Naive thymus-derived CD8-positive, alpha-beta T cell (primary cell): ENCODE measurements around the gene FRMD3. TPM values are rescaled to one million over a fixed set of nuclear protein-coding genes. Genes with fewer than 3 reads are reported as not detected.

Experiments used
- ATAC-seq, 2 donors: fragments of 150-1000 bp; cut with Tn5 transposase in 1 of 2; sonication (Bioruptor Pico), chemical (Tn5 transposase) in 1 of 2; 1 replicate in 1 of 2; 2 replicates in 1 of 2; pipeline ENCODE4 v1.10.0; 2021; ENCODE audit warnings: mild to moderate bottlenecking in 2 of 2, moderate library complexity in 2 of 2
- POLR2A ChIA-PET: fragments of 350-600 bp; sonication (Branson Sonifier 250); formaldehyde crosslinking; loops from one replicate; lab custom pipeline; 2021; ENCODE audit warnings: antibody characterized with exemption; lab: Charles Lee
- DNase-seq, 10 donors: peaks; one replicate each; pipeline versions ENCODE4 v3.0.0 to v3.0.0-alpha.2; 2020 to 2022
- H3K27ac Mint-ChIP-seq, 10 donors: one replicate each; pipeline ENCODE4 v1.8.0; 2020 to 2022; ENCODE audit warnings: mild to moderate bottlenecking in 10 of 10, mixed read lengths in 10 of 10, moderate library complexity in 4 of 10, inconsistent platforms in 1 of 10
- H3K27me3 Mint-ChIP-seq, 5 donors: one replicate each; pipeline ENCODE4 v1.8.0; 2021 to 2022; ENCODE audit warnings: mixed read lengths in 5 of 5
- H3K36me3 Mint-ChIP-seq, 3 donors: one replicate each; pipeline ENCODE4 v1.8.0; 2020 to 2022; ENCODE audit warnings: mixed read lengths in 3 of 3, mild to moderate bottlenecking in 2 of 3, inconsistent platforms in 1 of 3
- H3K4me1 Mint-ChIP-seq, 4 donors: one replicate each; pipeline ENCODE4 v1.8.0; 2021 to 2022; ENCODE audit warnings: mixed read lengths in 4 of 4
- H3K4me3 Mint-ChIP-seq, 10 donors: one replicate each; pipeline ENCODE4 v1.8.0; 2020 to 2022; ENCODE audit warnings: mild to moderate bottlenecking in 10 of 10, mixed read lengths in 10 of 10, moderate library complexity in 6 of 10, inconsistent platforms in 1 of 10
- H3K9me3 Mint-ChIP-seq, 9 donors: one replicate each; pipeline ENCODE4 v1.8.0; 2020 to 2022; ENCODE audit warnings: mixed read lengths in 9 of 9, mild to moderate bottlenecking in 3 of 9, inconsistent platforms in 1 of 9, moderate library complexity in 1 of 9
- polyA plus RNA-seq, 3 donors: library from polyadenylated mRNA; unstranded; fragments of 300-500 nt; fragmentation: Illumina TruSeq; gene quantifications; one replicate each; pipeline ENCODE4 v1.2.3, GENCODE V29; 2021
- total RNA-seq, 8 experiments: library from RNA in 2 of 8; stranded (reverse) in 2 of 8; gene quantifications; one replicate each; pipeline ENCODE4 v1.2.3 and lab custom pipeline; 2021 to 2026

FRMD3 gene
- total and polyA plus RNA-seq, 5 experiments from 2014 or later = 0.08 to 0.74 (median 0.52) TPM; not detected in 2

DNA sequence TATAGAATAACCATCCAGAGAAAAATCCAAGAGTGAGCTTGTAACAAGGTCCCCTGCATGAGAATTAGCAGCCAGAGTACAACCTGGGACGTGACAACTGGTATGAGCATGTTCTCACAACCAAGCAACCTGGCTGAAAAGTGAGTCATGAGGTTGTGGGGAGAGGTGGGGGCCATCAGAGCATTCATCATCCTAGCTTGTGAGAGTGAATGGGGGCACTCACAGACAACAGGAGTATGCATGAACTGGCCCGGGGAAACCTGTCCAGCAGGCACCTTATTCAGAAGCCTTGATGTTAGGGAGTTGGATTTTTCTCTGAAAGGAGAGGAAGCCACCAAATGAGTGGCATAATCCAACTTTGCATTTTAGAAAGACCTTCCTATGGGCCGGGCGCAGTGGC is 113.0 kb downstream of the FRMD3 start:
- POLR2A ChIA-PET = no interaction called here
- Mint-ChIP-seq H3K4me1 (no peaks in the 10 kb centered on the region), H3K27me3 (no peaks in the 10 kb centered on the region), H3K36me3 (no peaks in the 10 kb centered on the region), H3K27ac (no peak overlapping the region), H3K4me3 (no peak overlapping the region), H3K9me3 (no peaks in the 10 kb centered on the region)
- DNase-seq (no peak), ATAC-seq (no peak)

DNA sequence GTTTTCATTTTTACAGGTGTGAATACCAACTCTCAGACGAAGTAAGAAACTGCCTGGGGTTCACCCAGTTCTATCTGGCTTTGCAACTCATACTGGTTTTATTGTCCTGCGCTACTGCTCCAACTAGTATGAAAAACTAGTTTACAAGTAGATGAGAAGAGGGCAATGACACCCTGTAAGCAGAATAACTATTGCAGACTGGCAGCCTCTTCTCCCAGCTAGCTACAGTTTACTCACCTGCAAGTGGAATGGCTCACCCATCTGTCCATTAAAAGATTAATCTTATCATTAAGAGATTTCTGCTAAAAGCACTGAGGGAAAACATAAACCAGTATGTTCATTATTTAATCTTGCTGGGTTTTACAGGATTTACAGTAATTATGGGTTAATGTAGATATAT is 113.4 kb downstream of the FRMD3 start:
- no peak for ATAC-seq
- Mint-ChIP-seq H3K27ac (no peak overlapping the region), H3K4me1 (no peaks in the 10 kb centered on the region), H3K4me3 (no peak overlapping the region), H3K36me3 (no peaks in the 10 kb centered on the region), H3K9me3 (no peaks in the 10 kb centered on the region), H3K27me3 (no peaks in the 10 kb centered on the region)
- DNase-seq = no peak
- POLR2A ChIA-PET = no interaction called here

DNA sequence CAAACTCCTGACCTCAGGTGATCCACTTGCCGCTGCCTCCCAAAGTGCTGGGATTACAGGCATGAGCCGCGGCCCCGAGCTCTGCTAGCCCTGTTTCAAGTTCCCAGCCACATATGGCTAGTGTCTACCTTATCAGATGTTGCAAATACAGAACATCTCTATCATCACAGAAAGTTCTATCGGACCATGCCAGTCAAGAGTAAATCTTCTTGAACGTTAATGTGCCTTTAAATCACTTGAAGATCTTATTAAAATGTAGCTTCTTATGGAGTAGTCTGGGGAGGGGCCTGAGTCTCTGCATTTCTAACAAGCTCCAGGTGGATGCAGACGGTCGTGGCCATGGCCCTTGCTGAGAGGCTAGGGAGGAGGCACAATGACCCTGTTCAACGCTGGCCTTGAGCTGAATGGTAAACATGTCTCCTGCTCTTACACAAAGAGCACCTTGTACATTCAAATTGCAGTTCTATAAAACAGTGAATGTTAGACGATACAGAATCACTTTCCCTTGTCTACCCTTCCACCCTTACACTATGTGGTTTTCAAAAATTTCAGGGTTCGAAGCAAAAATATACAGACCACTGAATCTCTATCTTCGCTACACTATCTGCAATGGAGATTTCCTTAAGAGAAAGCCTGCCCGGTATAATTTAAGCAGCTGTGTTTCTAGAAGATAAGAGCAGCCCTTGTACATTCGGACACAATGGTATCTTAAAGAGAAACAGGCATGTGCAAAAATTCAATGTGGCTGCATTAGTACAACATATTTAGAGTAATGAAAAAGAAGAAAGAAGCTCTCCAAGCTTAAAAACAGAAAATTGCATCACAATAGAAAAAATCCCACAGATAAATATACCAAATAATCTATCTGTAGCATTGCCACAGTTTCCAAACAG is 114.1 kb downstream of the FRMD3 start:
- H3K9me3 Mint-ChIP-seq = no peaks in the 10 kb centered on the region
- ATAC-seq (no peak), DNase-seq (no peak)
- no peaks in the 10 kb centered on the region for H3K27me3 Mint-ChIP-seq
- H3K27ac Mint-ChIP-seq = no peak overlapping the region
- no peak overlapping the region for H3K4me3 Mint-ChIP-seq
- no peaks in the 10 kb centered on the region for H3K4me1 Mint-ChIP-seq
- H3K36me3 Mint-ChIP-seq = no peaks in the 10 kb centered on the region
- POLR2A ChIA-PET = no interaction called here

DNA sequence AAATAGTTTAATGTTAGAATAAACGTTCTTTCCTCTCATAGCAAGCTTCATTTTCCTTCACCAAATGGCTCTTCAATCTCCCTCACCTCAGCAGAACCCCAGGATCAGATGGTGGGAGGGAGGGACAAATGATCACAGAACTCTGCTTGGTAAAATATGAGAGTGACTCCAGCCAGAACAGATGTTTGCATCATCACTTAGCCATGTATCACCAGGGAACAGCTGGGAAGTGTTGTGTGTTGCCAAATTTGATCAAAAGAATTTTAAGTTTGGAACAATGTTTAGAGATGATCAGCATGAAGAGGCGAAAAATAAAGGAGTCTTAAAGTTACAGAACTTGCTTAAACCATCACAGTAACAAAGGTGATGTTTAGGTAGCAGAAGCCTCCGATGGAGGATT is 115.7 kb downstream of the FRMD3 start:
- Mint-ChIP-seq H3K9me3 (peaks cover 0 to 1% (median 0%) of the 10 kb centered on the region in 9 donors), H3K27me3 (peaks cover 0 to 3% (median 0%) of the 10 kb centered on the region in 5 donors)
- ATAC-seq = no peak

DNA sequence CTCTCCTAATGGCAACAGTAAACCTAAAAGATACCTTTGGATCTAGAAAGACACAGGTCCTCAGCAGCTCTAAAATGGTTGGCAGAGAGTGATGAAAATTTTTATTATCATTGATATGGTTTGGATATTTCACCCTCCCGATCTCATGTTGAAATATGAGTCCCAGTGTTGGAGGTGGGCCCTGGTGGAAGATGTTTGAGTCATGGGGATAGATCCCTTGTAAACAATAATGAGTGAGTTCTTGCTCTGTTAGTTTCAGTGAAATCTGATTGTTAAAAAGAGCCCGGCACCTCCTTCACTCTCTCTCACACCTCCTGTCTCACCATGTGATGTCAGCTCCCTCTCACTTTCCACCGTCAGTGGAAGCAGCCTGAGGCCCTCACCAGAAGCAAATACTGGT is 117.7 kb downstream of the FRMD3 start:
- Mint-ChIP-seq H3K4me1 (no peaks in the 10 kb centered on the region), H3K27ac (no peak overlapping the region), H3K4me3 (no peak overlapping the region), H3K9me3 (peaks cover 0 to 16% (median 1%) of the 10 kb centered on the region in 9 donors), H3K36me3 (peaks cover 0 to 5% (median 5%) of the 10 kb centered on the region in 3 donors), H3K27me3 (peaks cover 0 to 3% (median 0%) of the 10 kb centered on the region in 5 donors)
- POLR2A ChIA-PET = no interaction called here
- no peak for ATAC-seq
- DNase-seq = no peak

More for the DNA sequence above, 115.7 kb downstream of the FRMD3 start:
- Mint-ChIP-seq H3K4me1 (no peaks in the 10 kb centered on the region), H3K36me3 (peaks cover 0 to 3% (median 0%) of the 10 kb centered on the region in 3 donors), H3K27ac (no peak overlapping the region), H3K4me3 (no peak overlapping the region)
- no peak for DNase-seq
- POLR2A ChIA-PET = no interaction called here

DNA sequence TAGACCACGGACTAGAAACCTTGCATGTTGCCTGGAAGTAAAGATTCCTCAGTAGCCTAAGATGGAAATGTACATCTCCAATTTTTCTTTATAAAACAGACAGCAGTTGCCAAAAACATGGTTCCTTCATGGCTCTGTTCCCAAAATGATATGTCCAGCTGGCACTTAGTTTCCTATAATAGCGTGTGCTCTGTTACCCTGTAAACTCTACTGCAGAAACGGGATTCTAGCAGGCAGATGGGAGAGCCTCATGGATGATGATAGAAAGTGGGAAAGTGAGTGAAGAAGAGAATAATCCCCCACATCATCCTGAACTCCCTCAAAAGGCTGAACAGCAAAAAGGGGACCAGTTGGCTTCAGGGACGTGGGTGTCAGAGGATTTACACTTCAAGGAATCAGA is 118.2 kb downstream of the FRMD3 start:
- no peak for DNase-seq
- POLR2A ChIA-PET = no interaction called here
- no peak for ATAC-seq
- no peak overlapping the region for H3K27ac Mint-ChIP-seq
- peaks cover 0 to 17% (median 2%) of the 10 kb centered on the region in 9 donors for H3K9me3 Mint-ChIP-seq
- H3K27me3 Mint-ChIP-seq = peaks cover 0 to 3% (median 0%) of the 10 kb centered on the region in 5 donors
- H3K4me3 Mint-ChIP-seq = no peak overlapping the region
- no peaks in the 10 kb centered on the region for H3K4me1 Mint-ChIP-seq
- H3K36me3 Mint-ChIP-seq = peaks cover 2 to 7% (median 7%) of the 10 kb centered on the region in 3 donors

DNA sequence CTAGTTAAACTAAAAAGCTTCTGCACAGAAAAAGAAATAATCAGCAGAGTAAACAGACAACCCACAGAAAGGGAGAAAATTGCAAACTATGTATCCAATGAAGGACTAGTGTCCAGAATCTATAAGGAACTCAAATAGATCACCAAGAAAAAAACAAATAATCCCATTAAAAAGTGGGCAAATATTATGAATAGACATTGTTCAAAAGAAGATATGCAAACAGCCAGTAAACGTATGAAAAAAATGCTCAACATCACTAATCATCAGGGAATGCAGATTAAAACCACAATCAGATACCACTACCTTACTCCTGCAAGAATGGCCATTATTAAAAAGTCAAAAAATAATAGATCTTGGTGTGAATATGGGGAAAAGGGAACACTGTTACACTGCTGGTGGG is 119.9 kb downstream of the FRMD3 start:
- POLR2A ChIA-PET = no interaction called here
- Mint-ChIP-seq H3K4me3 (no peak overlapping the region), H3K4me1 (no peaks in the 10 kb centered on the region), H3K27ac (no peak overlapping the region), H3K27me3 (peaks cover 0 to 3% (median 0%) of the 10 kb centered on the region in 5 donors), H3K36me3 (peaks cover 7 to 20% (median 10%) of the 10 kb centered on the region in 3 donors), H3K9me3 (peaks cover 0 to 25% (median 4%) of the 10 kb centered on the region in 9 donors)
- DNase-seq (no peak), ATAC-seq (no peak)

DNA sequence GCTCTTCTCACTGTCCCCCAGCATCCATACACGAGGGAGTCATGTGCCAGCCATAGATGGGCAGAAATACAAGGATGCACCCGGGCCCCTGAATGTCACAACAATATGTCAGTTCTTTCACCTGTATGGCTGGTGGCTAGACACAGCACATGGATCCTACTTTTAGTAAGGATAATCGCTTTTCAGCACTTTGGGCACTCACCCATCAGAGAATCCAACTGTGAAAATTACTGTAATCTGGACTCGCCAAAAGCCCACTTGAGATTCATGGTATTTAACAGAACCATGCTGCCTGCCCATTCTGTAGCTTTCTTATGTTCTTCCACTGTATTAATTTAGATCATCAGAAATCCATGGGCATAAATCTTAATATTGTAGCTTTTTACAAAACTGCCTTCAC is 124.8 kb downstream of the FRMD3 start:
- DNase-seq (no peak), ATAC-seq (no peak)
- Mint-ChIP-seq H3K27me3 (peaks cover 0 to 4% (median 0%) of the 10 kb centered on the region in 5 donors), H3K27ac (no peak overlapping the region), H3K36me3 (peaks cover 7 to 24% (median 14%) of the 10 kb centered on the region in 3 donors), H3K4me3 (no peak overlapping the region), H3K9me3 (peaks cover 0 to 37% (median 4%) of the 10 kb centered on the region in 9 donors), H3K4me1 (no peaks in the 10 kb centered on the region)
- POLR2A ChIA-PET = no interaction called here

DNA sequence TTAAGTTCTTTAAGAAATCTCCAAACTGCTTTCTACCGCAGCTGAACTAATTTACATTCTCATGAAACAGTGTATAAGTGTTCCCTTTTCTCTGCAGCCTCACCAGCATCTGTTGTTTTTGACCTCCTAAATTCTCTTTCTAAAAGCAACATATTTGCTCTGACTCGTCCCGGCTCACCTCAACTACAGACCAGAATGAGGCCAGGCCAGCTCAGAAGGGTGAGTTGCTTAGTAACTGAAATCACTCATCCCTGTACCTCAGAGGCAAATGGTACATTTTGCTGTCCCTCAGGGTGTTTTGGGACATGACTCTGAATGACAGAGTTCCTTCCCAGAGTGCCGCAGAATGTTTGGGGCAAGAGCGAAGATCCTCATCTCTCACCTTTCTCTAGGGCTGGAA is 127.5 kb downstream of the FRMD3 start:
- H3K36me3 Mint-ChIP-seq = peaks cover 7 to 19% (median 14%) of the 10 kb centered on the region in 3 donors
- no peak overlapping the region for H3K4me3 Mint-ChIP-seq
- peaks cover 0 to 6% (median 0%) of the 10 kb centered on the region in 5 donors for H3K27me3 Mint-ChIP-seq
- DNase-seq = no peak
- ATAC-seq = no peak
- H3K9me3 Mint-ChIP-seq = peaks cover 0 to 23% (median 5%) of the 10 kb centered on the region in 9 donors
- no peaks in the 10 kb centered on the region for H3K4me1 Mint-ChIP-seq
- POLR2A ChIA-PET = no interaction called here
- no peak overlapping the region for H3K27ac Mint-ChIP-seq

DNA sequence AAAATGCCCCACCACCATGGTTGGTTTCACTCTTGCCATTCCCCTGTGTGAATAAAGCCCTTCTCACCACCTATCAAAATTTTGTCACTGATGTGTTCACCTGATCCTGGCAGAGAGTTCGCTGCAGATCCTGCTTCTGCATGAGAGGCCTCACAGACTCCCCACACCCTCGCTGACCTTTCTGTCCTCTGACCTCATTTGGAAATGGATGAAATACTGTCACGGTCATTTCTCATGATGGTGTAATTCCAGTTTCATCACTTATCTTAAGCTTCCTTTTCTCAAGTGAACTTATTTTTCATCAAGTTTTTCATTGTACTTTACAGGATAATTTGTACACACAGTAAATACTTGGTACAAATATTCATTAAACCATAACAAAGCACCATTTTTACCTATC is 131.3 kb downstream of the FRMD3 start:
- POLR2A ChIA-PET = no interaction called here
- ATAC-seq (no peak), DNase-seq (no peak)
- Mint-ChIP-seq H3K27ac (peak overlapping the region in 1 of 10 donors; percentile 22), H3K27me3 (peaks cover 0 to 6% (median 1%) of the 10 kb centered on the region in 5 donors), H3K9me3 (peaks cover 0 to 12% (median 0%) of the 10 kb centered on the region in 9 donors), H3K4me3 (no peak overlapping the region), H3K4me1 (no peaks in the 10 kb centered on the region), H3K36me3 (peaks cover 0 to 8% (median 4%) of the 10 kb centered on the region in 3 donors)

DNA sequence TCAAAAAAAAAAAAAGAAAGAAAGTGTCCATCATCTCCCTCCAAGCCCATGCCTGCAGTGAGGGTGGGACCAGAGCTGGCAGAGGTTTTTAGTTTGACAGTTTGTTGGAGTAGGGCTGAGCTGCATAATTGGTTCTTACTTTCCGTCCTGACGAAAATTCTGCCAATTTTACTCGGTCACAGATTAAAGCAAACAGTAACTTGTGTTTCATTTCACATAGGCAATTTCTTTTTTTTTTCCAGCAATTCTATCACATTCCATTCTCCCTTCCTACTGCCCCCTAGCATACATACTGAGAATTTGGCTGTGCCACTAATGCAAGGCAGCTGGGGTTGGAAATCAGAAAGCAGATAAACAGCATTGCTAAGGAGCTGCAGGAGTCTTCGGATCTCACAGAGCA is 132.4 kb downstream of the FRMD3 start:
- Mint-ChIP-seq H3K27ac (no peak overlapping the region), H3K9me3 (peaks cover 0 to 12% (median 0%) of the 10 kb centered on the region in 9 donors), H3K4me3 (no peak overlapping the region), H3K36me3 (peaks cover 0 to 8% (median 4%) of the 10 kb centered on the region in 3 donors), H3K4me1 (no peaks in the 10 kb centered on the region), H3K27me3 (peaks cover 0 to 6% (median 1%) of the 10 kb centered on the region in 5 donors)
- ATAC-seq = no peak
- POLR2A ChIA-PET = no interaction called here
- DNase-seq = no peak

DNA sequence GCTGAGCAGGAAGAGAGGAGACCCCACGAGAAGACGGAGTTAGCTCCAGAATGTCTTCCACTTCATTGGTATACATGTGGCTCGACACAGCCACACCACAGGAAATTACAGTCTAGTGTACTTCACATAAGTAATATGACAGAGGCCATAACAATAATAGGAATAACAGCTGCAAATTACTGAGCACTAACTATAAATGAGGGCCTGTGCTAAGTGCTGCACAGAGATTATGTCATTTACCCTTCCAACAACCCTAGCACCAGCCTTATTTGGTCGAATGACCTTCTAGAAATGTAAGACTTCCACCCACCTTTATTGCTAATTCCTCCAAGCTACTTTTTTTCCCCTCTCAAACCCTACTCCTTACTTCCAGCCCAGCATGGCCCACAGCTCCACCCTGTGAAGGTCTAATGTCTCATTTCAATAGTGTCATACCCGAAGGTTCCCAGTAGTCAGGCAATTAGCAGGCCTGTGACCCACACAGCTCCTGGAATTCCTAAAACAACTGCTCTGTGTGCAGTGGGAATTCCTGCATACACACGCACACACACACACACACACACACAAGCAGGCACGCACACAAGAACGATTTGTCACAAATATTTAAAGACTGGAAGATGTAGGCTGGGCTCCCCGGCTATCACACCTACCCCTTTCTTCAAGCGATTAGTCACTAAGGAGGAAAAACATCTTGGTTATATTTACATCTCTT is 134.5 kb downstream of the FRMD3 start:
- ATAC-seq = no peak
- H3K27ac Mint-ChIP-seq = no peak overlapping the region
- H3K4me3 Mint-ChIP-seq = no peak overlapping the region
- H3K9me3 Mint-ChIP-seq = peaks cover 0 to 5% (median 0%) of the 10 kb centered on the region in 9 donors
- no peaks in the 10 kb centered on the region for H3K4me1 Mint-ChIP-seq
- H3K36me3 Mint-ChIP-seq = peaks cover 0 to 5% (median 3%) of the 10 kb centered on the region in 3 donors
- POLR2A ChIA-PET = no interaction called here
- peaks cover 0 to 6% (median 1%) of the 10 kb centered on the region in 5 donors for H3K27me3 Mint-ChIP-seq
- DNase-seq = no peak
